ENCODE measurements around the gene TACR1. TPM values are rescaled to one million over a fixed set of nuclear protein-coding genes. Genes with fewer than 3 reads are reported as not detected.

TACR1 gene
- polyA plus RNA-seq, 1 of the 3 experiments (the other 2 are of a cell fraction), result under 0.01 TPM

DNA sequence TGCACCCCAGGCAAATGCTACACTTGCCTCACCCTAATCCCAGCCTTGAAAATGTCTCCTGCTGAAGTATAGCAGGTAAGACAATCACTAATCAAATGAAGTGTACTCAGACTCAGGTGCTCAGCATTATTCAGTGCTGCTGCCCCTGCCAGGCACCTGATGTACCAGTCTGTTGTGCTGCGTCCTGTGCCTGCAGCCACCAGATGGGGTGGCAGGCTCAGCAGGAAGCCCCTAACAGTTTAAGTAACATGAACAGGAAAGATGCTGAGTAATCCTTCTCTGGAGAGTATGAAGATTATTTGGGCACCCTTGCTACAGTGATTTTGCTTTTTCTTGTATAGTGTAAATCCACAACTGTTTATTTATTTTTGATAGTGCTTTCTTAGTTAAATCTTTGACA, 69.1 kb downstream of the TACR1 start:
- H3F3A ChIP-seq (replicated peaks; ENCODE audit: insufficient read depth), result no peaks in the 10 kb centered on the region
- H3K79me2 ChIP-seq (ENCODE audit: insufficient read depth), result no peaks in the 10 kb centered on the region
- DNase-seq, result peak; percentile 24
- ChIA-PET POLR2A (no interaction called here), CTCF (no interaction called here)
- no peak overlapping the region; a peak in 1 of 4 replicates for H3K4me3 ChIP-seq (ENCODE audit: low read depth in 2 of 2, low read length in 1 of 2)
- H3K27ac ChIP-seq (ENCODE audit: low read depth in 2 of 2, low read length in 1 of 2), result no peak overlapping the region
- no peaks in the 10 kb centered on the region for H3K9me2 ChIP-seq
- H3K4me2 ChIP-seq, result no peak overlapping the region
- H3K27me3 ChIP-seq (ENCODE audit: insufficient read depth), result no peaks in the 10 kb centered on the region; the same call in 1 of the 2 replicates
- H4K20me1 ChIP-seq (ENCODE audit: insufficient read depth), result no peaks in the 10 kb centered on the region
- WGBS (ENCODE audit: low lambda C conversion rate), result no CpG with 5 or more reads among the region's 1 CpG
- H3K36me3 ChIP-seq (replicated peaks in 1 of 2; ENCODE audit: control insufficient read depth in 1 of 2, insufficient read depth in 2 of 2, low read length in 1 of 2), result no peaks in the 10 kb centered on the region
- peak; percentile 36; the same call in 1 of the 2 replicates for TF ChIP-seq SMC3 (IDR thresholded peaks at IDR 0.05; ENCODE audit: low read depth, low read length)
- no peak for TF ChIP-seq ELF1 (IDR thresholded peaks at IDR 0.05)
- no peak for TF ChIP-seq MAX (IDR thresholded peaks at IDR 0.05; ENCODE audit: low read depth)
- TF ChIP-seq EP300 (IDR thresholded peaks at IDR 0.05; ENCODE audit: borderline replicate concordance in 1 of 2, low read depth in 1 of 2, low read length in 1 of 2), result no peak
- no peak for TF ChIP-seq POLR2AphosphoS5 (IDR thresholded peaks at IDR 0.05; ENCODE audit: low read depth, low read length)
- TF ChIP-seq NFIC (IDR thresholded peaks at IDR 0.05; ENCODE audit: borderline replicate concordance), result no peak
- no peak for TF ChIP-seq FOXM1 (IDR thresholded peaks at IDR 0.05; ENCODE audit: low read depth)
- peak; percentile 61 for TF ChIP-seq RAD21 (IDR thresholded peaks at IDR 0.05; ENCODE audit: low read length)
- TF ChIP-seq FOXJ3 (CRISPR knock-in tag; IDR thresholded peaks at IDR 0.05), result no peak
- TF ChIP-seq RCOR1 (IDR thresholded peaks at IDR 0.05; ENCODE audit: low read length), result no peak
- no peak for TF ChIP-seq FOSL2 (IDR thresholded peaks at IDR 0.05; ENCODE audit: borderline replicate concordance, low read depth)
- TF ChIP-seq RXRA (IDR thresholded peaks at IDR 0.05; ENCODE audit: borderline replicate concordance, low read depth), result no peak
- no peak overlapping the region for H3K9ac ChIP-seq
- no peaks in the 10 kb centered on the region for H3K9me3 ChIP-seq
- no peaks in the 10 kb centered on the region for H3K4me1 ChIP-seq (ENCODE audit: control insufficient read depth in 1 of 2, insufficient read depth in 2 of 2, low read depth in 1 of 2, low read length in 1 of 2)
- H2AFZ ChIP-seq (ENCODE audit: low read depth), result no peak overlapping the region

DNA sequence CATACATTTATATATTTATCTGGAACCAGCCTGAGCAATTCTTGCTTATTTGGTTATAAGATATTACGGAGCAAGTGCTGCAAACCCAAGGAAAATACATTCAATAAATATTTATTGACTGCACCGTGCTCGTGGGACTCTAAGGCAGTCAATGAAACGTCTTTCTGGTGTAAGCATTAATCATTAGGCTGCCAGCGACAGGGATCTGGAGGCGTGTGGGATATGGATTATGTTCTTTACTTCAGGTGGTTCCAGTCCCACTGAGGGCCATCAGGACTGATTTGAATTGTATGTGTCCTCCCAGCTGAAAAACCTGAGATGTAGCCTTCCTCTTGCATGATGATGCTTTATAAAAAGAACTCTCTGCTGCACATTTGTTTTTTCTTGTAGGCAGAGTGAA, 75.4 kb downstream of the TACR1 start:
- Histone ChIP-seq H3K4me3 (ENCODE audit: low read depth in 2 of 2, low read length in 1 of 2) (no peak overlapping the region), H3K9me3 (no peaks in the 10 kb centered on the region), H3K36me3 (replicated peaks in 1 of 2; ENCODE audit: control insufficient read depth in 1 of 2, insufficient read depth in 2 of 2, low read length in 1 of 2) (no peaks in the 10 kb centered on the region), H3K27ac (ENCODE audit: low read depth in 2 of 2, low read length in 1 of 2) (no peak overlapping the region), H3K9ac (no peak overlapping the region), H3K4me1 (ENCODE audit: control insufficient read depth in 1 of 2, insufficient read depth in 2 of 2, low read depth in 1 of 2, low read length in 1 of 2) (no peaks in the 10 kb centered on the region; a peak in 1 of 4 replicates), H3K27me3 (ENCODE audit: insufficient read depth) (no peaks in the 10 kb centered on the region), H4K20me1 (ENCODE audit: insufficient read depth) (no peaks in the 10 kb centered on the region), H3K4me2 (no peak overlapping the region), H3F3A (replicated peaks; ENCODE audit: insufficient read depth) (no peaks in the 10 kb centered on the region), H3K79me2 (ENCODE audit: insufficient read depth) (no peaks in the 10 kb centered on the region), H2AFZ (ENCODE audit: low read depth) (no peak overlapping the region), H3K9me2 (no peaks in the 10 kb centered on the region)
- POLR2A ChIA-PET, result no interaction called here
- no peak for DNase-seq
- WGBS (ENCODE audit: low lambda C conversion rate), result 50% methylated on average over 6 of the region's 6 CpGs
- no peak for TF ChIP-seq NRF1 (IDR thresholded peaks at IDR 0.05; ENCODE audit: low read depth, low read length)
- TF ChIP-seq TAF1 (IDR thresholded peaks at IDR 0.05; ENCODE audit: borderline replicate concordance, low read depth, low read length), result no peak
- no peak for TF ChIP-seq RXRA (IDR thresholded peaks at IDR 0.05; ENCODE audit: borderline replicate concordance, low read depth)
- TF ChIP-seq, protein P1, sequence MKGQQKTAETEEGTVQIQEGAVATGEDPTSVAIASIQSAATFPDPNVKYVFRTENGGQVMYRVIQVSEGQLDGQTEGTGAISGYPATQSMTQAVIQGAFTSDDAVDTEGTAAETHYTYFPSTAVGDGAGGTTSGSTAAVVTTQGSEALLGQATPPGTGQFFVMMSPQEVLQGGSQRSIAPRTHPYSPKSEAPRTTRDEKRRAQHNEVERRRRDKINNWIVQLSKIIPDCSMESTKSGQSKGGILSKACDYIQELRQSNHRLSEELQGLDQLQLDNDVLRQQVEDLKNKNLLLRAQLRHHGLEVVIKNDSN (IDR thresholded peaks at IDR 0.05; ENCODE audit: borderline replicate concordance, low read depth), result no peak
- no peak for TF ChIP-seq MXI1 (IDR thresholded peaks at IDR 0.05; ENCODE audit: low read depth, low read length)
- no peak for TF ChIP-seq EP300 (IDR thresholded peaks at IDR 0.05; ENCODE audit: borderline replicate concordance in 1 of 2, low read depth in 1 of 2, low read length in 1 of 2)
- no peak for TF ChIP-seq MEF2A (IDR thresholded peaks at IDR 0.05; ENCODE audit: borderline replicate concordance, low read depth)
- no peak for TF ChIP-seq CTCF (IDR thresholded peaks at IDR 0.05)
- TF ChIP-seq GABPA (IDR thresholded peaks at IDR 0.05; ENCODE audit: low read depth), result no peak
- no peak for TF ChIP-seq TCF12 (IDR thresholded peaks at IDR 0.05)
- CTCF ChIA-PET, result interaction anchor here (0.6 kb wide), 1 partner anchor 19 kb away, joined by 3 read pairs; no protein-coding TSS in a partner anchor
